Stimulated activated naive CD4-positive, alpha-beta T cell treated with Interleukin-2 at 50 U/mL for 16 hours (primary cell): ENCODE results near the gene TNNC1.

Source experiments
- DNase-seq: peaks from one replicate; lab custom pipeline; 2025; lab: John Stamatoyannopoulos, UW

TNNC1 gene

GRCh38 chr3:52458770-52459545, 5.1 kb upstream of the TNNC1 start:
- no peak for DNase-seq

- no peak for DNase-seq
Observed at GRCh38 chr3:52458031-52458760, 4.4 kb upstream of the TNNC1 start.

GRCh38 chr3:52456800-52457183, 3.0 kb upstream of the TNNC1 start:
- no peak for DNase-seq

- DNase-seq = no peak
Observed at GRCh38 chr3:52456169-52456799, 2.4 kb upstream of the TNNC1 start.

GRCh38 chr3:52455283-52456168, 1.7 kb upstream of the TNNC1 start, which contains the start of gene NISCH:
Gene NISCH (plus strand): TSS chr3:52455604. CDS start chr3:52455642, 38 bp downstream.
- DNase-seq = peak; percentile 95

- no peak for DNase-seq
Observed at GRCh38 chr3:52454938-52455282, 1.1 kb upstream of the TNNC1 start.

- no peak for DNase-seq
Observed at GRCh38 chr3:52454250-52454937, 553 bp upstream of the TNNC1 start.

GRCh38 chr3:52452570-52453221, 1.1 kb downstream of the TNNC1 start:
- no peak for DNase-seq

GRCh38 chr3:52452126-52452525, 1.7 kb downstream of the TNNC1 start:
- no peak for DNase-seq

GRCh38 chr3:52451237-52452083, 2.4 kb downstream of the TNNC1 start:
- no peak for DNase-seq

- DNase-seq = no peak
Observed at GRCh38 chr3:52450489-52451236, 3.2 kb downstream of the TNNC1 start.

GRCh38 chr3:52447512-52448355, 6.1 kb downstream of the TNNC1 start:
- DNase-seq = no peak

- DNase-seq = peak; percentile 55
Observed at GRCh38 chr3:52446631-52447511, 7.0 kb downstream of the TNNC1 start.

GRCh38 chr3:52446042-52446441, 7.8 kb downstream of the TNNC1 start:
- DNase-seq = no peak

GRCh38 chr3:52444860-52445793, 8.7 kb downstream of the TNNC1 start, which contains the start of gene SEMA3G:
Gene SEMA3G (minus strand): TSS chr3:52445103. CDS start chr3:52445027, 76 bp downstream.
- peak; percentile 68 for DNase-seq
